SK-N-SH (cell line): ENCODE results near the gene TPP1. TPM values are rescaled to one million over a fixed set of nuclear protein-coding genes. Genes with fewer than 3 reads are reported as not detected.

ENCODE experiments used
- CTCF ChIA-PET: fragments of 300-600, 350-600 bp; formaldehyde crosslinking; extraction: SDS; loops from one replicate; lab custom pipeline; 2021; lab: Yijun Ruan, JAX
- POLR2A ChIA-PET: fragments of 350-600 bp; sonication (Branson Sonifier 250); formaldehyde crosslinking; extraction: SDS; loops from one replicate; lab custom pipeline; 2020; ENCODE audit warnings: antibody characterized with exemption, inconsistent platforms; lab: Yijun Ruan, JAX
- DNase-seq: peaks from one replicate; pipeline ENCODE4 v3.0.0; 2012
- H2AFZ ChIP-seq: fragments of 200-600 bp; sonication (generic); 2 replicates; pipeline ENCODE4 v1.8.1; 2016; ENCODE audit warnings: antibody characterized with exemption, mild to moderate bottlenecking, low read depth
- H3F3A ChIP-seq: fragments of 200-600 bp; sonication (generic); replicated peaks from 2 replicates; pipeline ENCODE3; 2016; ENCODE audit warnings: antibody characterized with exemption, mild to moderate bottlenecking; ENCODE audit not compliant: insufficient read depth
- H3K27ac ChIP-seq, 2 experiments: fragments of 200-500 bp in 1 of 2; fragments of 200-600 bp in 1 of 2; sonication (Bioruptor generic) in 1 of 2; sonication (generic), shearing (Covaris generic) in 1 of 2; 2 replicates each; pipeline versions ENCODE4 v1.5.1 to v1.6.1; 2014 to 2016; ENCODE audit warnings: low read depth in 2 of 2, inconsistent platforms in 1 of 2, low read length in 1 of 2, mild to moderate bottlenecking in 1 of 2, mixed read lengths in 1 of 2
- H3K27me3 ChIP-seq: fragments of 200-600 bp; sonication (generic), shearing (Covaris generic); 2 replicates; pipeline ENCODE4 v1.6.1; 2016; ENCODE audit warnings: mixed run types; ENCODE audit not compliant: insufficient read depth
- H3K36me3 ChIP-seq, 2 experiments: fragments of 200-500 bp in 1 of 2; fragments of 200-600 bp in 1 of 2; sonication (Bioruptor generic) in 1 of 2; sonication (generic) in 1 of 2; replicated peaks in 1 of 2; 2 replicates each; pipeline versions ENCODE3 to v1.5.1; 2014 to 2016; ENCODE audit warnings: low read length in 1 of 2, mild to moderate bottlenecking in 1 of 2; ENCODE audit not compliant: insufficient read depth in 2 of 2, control insufficient read depth in 1 of 2
- H3K4me1 ChIP-seq, 2 experiments: fragments of 200-500 bp in 1 of 2; fragments of 200-600 bp in 1 of 2; sonication (Bioruptor generic) in 1 of 2; sonication (generic), shearing (Covaris generic) in 1 of 2; 2 replicates each; pipeline versions ENCODE4 v1.5.1 to v1.6.1; 2014 to 2016; ENCODE audit warnings: low read depth in 1 of 2, low read length in 1 of 2, mixed run types in 1 of 2; ENCODE audit not compliant: insufficient read depth in 2 of 2, control insufficient read depth in 1 of 2
- H3K4me2 ChIP-seq: fragments of 200-600 bp; sonication (generic), shearing (Covaris generic); 2 replicates; pipeline ENCODE4 v1.6.1; 2017; ENCODE audit warnings: mixed run types
- H3K4me3 ChIP-seq, 2 experiments: fragments of 200-500 bp in 1 of 2; fragments of 200-600 bp in 1 of 2; sonication (Bioruptor generic) in 1 of 2; sonication (generic), shearing (Covaris generic) in 1 of 2; 2 replicates each; pipeline versions ENCODE4 v1.5.1 to v1.8.1; 2014 to 2016; ENCODE audit warnings: low read depth in 2 of 2, inconsistent platforms in 1 of 2, low read length in 1 of 2, mild to moderate bottlenecking in 1 of 2, mixed read lengths in 1 of 2, moderate library complexity in 1 of 2
- H3K79me2 ChIP-seq: fragments of 200-600 bp; sonication (generic); 2 replicates; pipeline ENCODE4 v1.8.1; 2017; ENCODE audit warnings: mild to moderate bottlenecking; ENCODE audit not compliant: insufficient read depth
- H3K9ac ChIP-seq: fragments of 200-600 bp; sonication (generic); 2 replicates; pipeline ENCODE4 v1.6.1; 2017; ENCODE audit warnings: mixed run types
- H3K9me2 ChIP-seq: fragments of 200-600 bp; sonication (generic); 2 replicates; pipeline ENCODE4 v1.6.1; 2017; ENCODE audit warnings: mixed run types
- H3K9me3 ChIP-seq: fragments of 200-600 bp; sonication (generic); 2 replicates; pipeline ENCODE4 v1.6.1; 2017; ENCODE audit warnings: mixed run types, mild to moderate bottlenecking, moderate library complexity
- H4K20me1 ChIP-seq: fragments of 200-600 bp; sonication (generic); 2 replicates; pipeline ENCODE4 v1.6.1; 2017; ENCODE audit warnings: mild to moderate bottlenecking, mixed run types; ENCODE audit not compliant: insufficient read depth
- CTCF ChIP-seq: fragments of 200-600 bp; sonication (generic); IDR thresholded peaks from 2 replicates; pipeline ENCODE4 v1.6.1; 2017; ENCODE audit warnings: antibody characterized with exemption, mild to moderate bottlenecking, moderate library complexity
- ELF1 ChIP-seq: IDR thresholded peaks from 2 replicates; pipeline ENCODE4 v1.4.0; 2012
- FOSL2 ChIP-seq: IDR thresholded peaks from 2 replicates; pipeline ENCODE4 v1.4.0; 2012; ENCODE audit warnings: low read depth, mild to moderate bottlenecking, moderate library complexity, borderline replicate concordance
- FOXM1 ChIP-seq: IDR thresholded peaks from 2 replicates; pipeline ENCODE4 v1.4.0; 2012; ENCODE audit warnings: low read depth, mild to moderate bottlenecking
- JUND ChIP-seq: IDR thresholded peaks from 2 replicates; pipeline ENCODE4 v1.4.0; 2012
- NFIC ChIP-seq: IDR thresholded peaks from 2 replicates; pipeline ENCODE4 v1.4.0; 2012; ENCODE audit warnings: borderline replicate concordance
- POLR2AphosphoS5 ChIP-seq: IDR thresholded peaks from 2 replicates; pipeline ENCODE4 v1.6.1; 2012; ENCODE audit warnings: low read depth, low read length
- RCOR1 ChIP-seq: fragments of 150-350 bp; IDR thresholded peaks from 2 replicates; pipeline ENCODE4 v1.6.1; 2017; ENCODE audit warnings: antibody characterized with exemption, low read length
- SIN3A ChIP-seq: IDR thresholded peaks from 2 replicates; pipeline ENCODE4 v1.6.1; 2012; ENCODE audit warnings: low read depth, mild to moderate bottlenecking, low read length, moderate library complexity, borderline replicate concordance
- TCF12 ChIP-seq: IDR thresholded peaks from 2 replicates; pipeline ENCODE4 v1.4.0; 2012
- USF1 ChIP-seq: IDR thresholded peaks from 2 replicates; pipeline ENCODE4 v1.4.0; 2012; ENCODE audit warnings: low read depth, borderline replicate concordance
- WGBS: methylation state at CpG from one replicate; pipeline ENCODE4 v1.1.6; 2017; ENCODE audit warnings: low lambda C conversion rate; 5-methylcytosine and 5-hydroxymethylcytosine counted together
- polyA plus RNA-seq, 3 experiments: library from polyadenylated mRNA; depleted of rRNA; stranded (reverse); fragments of >200 nt; gene quantifications; 2 replicates each; pipeline ENCODE4 v1.2.3, GENCODE V29; 2012

The TPP1 gene
- polyA plus RNA-seq, 1 of the 3 experiments (the other 2 are of a cell fraction), result 105 TPM

GRCh38 chr11:6636480-6636879 lies 17.3 kb upstream of the TPP1 start:
- H3K27ac ChIP-seq, result no peak overlapping the region
- H3K9me3 ChIP-seq, result no peaks in the 10 kb centered on the region
- peaks cover 0 to 20% of the 10 kb centered on the region in 2 experiments; a peak in 1 of 4 replicates for H3K4me1 ChIP-seq
- H3K9me2 ChIP-seq, result no peaks in the 10 kb centered on the region
- WGBS, result 75% methylated on average over 3 of the region's 3 CpGs
- CTCF ChIA-PET, result interaction anchor here (1.0 kb wide), 1 partner anchor 69 kb away, joined by 3 read pairs; no protein-coding TSS in a partner anchor
- H4K20me1 ChIP-seq, result no peaks in the 10 kb centered on the region
- H3K79me2 ChIP-seq, result no peaks in the 10 kb centered on the region
- POLR2A ChIA-PET, result no interaction called here
- TF ChIP-seq TCF12 (no peak), JUND (no peak), SIN3A (no peak), CTCF (no peak), USF1 (no peak), ELF1 (no peak), NFIC (no peak), POLR2AphosphoS5 (no peak)
- no peak overlapping the region for H2AFZ ChIP-seq
- peaks cover 0 to 5% of the 10 kb centered on the region in 2 experiments for H3K36me3 ChIP-seq
- H3K4me2 ChIP-seq, result no peak overlapping the region
- no peaks in the 10 kb centered on the region for H3K27me3 ChIP-seq
- no peak overlapping the region for H3K4me3 ChIP-seq
- no peaks in the 10 kb centered on the region for H3F3A ChIP-seq
- no peak overlapping the region for H3K9ac ChIP-seq
- no peak for DNase-seq

GRCh38 chr11:6635082-6635932 lies 16.1 kb upstream of the TPP1 start:
- H3K9ac ChIP-seq, result no peak overlapping the region
- H3F3A ChIP-seq, result no peaks in the 10 kb centered on the region
- no peaks in the 10 kb centered on the region for H3K9me3 ChIP-seq
- H3K4me2 ChIP-seq, result no peak overlapping the region
- no peak overlapping the region for H3K4me3 ChIP-seq
- DNase-seq, result no peak
- WGBS, result 83% methylated on average over 10 of the region's 10 CpGs
- H4K20me1 ChIP-seq, result no peaks in the 10 kb centered on the region
- POLR2A ChIA-PET, result no interaction called here
- H2AFZ ChIP-seq, result no peak overlapping the region
- no peaks in the 10 kb centered on the region for H3K79me2 ChIP-seq
- no peaks in the 10 kb centered on the region for H3K27me3 ChIP-seq
- H3K27ac ChIP-seq, result no peak overlapping the region
- CTCF ChIA-PET, result interaction anchor here (0.7 to 1.0 kb wide), 2 partner anchors 23 to 71 kb away, joined by 3 read pairs; partner anchors contain the start of gene TAF10
- no peak for TF ChIP-seq FOSL2
- no peak for TF ChIP-seq POLR2AphosphoS5
- TF ChIP-seq FOXM1, result no peak
- no peak for TF ChIP-seq RCOR1
- H3K36me3 ChIP-seq, result peaks cover 0 to 8% of the 10 kb centered on the region in 2 experiments
- H3K9me2 ChIP-seq, result no peaks in the 10 kb centered on the region
- peaks cover 0 to 20% of the 10 kb centered on the region in 2 experiments; a peak in 1 of 4 replicates for H3K4me1 ChIP-seq
